NB4 (cell line): ENCODE measurements around the gene OLFML3.

Experiments used
- DNase-seq: peaks from one replicate; pipeline ENCODE4 v3.0.0; 2010; ENCODE audit warnings: low read depth
- H3K4me3 ChIP-seq: one replicate; pipeline ENCODE4 v1.5.1; 2011; ENCODE audit warnings: mild to moderate bottlenecking, low read depth, low read length, moderate library complexity
- CTCF ChIP-seq: IDR thresholded peaks from one replicate; pipeline ENCODE4 v1.5.1; 2012; ENCODE audit warnings: low read depth, low read length
- MAX ChIP-seq: IDR thresholded peaks from 2 replicates; pipeline ENCODE4 v1.6.1; 2011; ENCODE audit warnings: low read depth, low read length
- MYC ChIP-seq: IDR thresholded peaks from 2 replicates; pipeline ENCODE4 v1.6.1; 2011; ENCODE audit warnings: low read depth, low read length
- POLR2A ChIP-seq: IDR thresholded peaks from 2 replicates; pipeline ENCODE4 v1.6.1; 2011; ENCODE audit warnings: mild to moderate bottlenecking; ENCODE audit not compliant: insufficient read length; ENCODE audit errors: extremely low read depth

The OLFML3 gene

DNA sequence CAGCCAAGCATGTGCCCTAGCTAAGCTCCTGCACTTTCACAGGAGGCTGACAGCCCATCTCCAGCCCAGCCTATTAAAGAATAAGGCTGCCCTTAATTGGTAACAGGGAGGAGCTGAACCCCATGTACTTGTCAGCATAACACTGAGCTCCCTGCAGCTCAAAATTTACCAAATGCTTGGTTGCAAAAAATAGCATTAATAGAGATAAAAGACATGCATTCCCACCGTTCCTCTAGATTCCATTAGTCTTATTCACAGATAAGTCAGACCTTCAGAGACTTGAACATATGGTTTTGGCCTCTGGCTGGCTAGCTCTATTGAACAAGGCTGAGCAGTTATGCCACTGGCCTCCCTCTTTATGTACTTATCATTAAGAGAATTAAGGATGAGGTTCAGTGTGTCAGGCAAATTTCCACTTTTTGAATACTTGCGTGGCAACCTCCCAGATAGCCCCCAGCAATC is 29.2 kb downstream of the OLFML3 start:
- DNase-seq: no peak
- no peak for TF ChIP-seq MYC
- TF ChIP-seq POLR2A: no peak
- no peak for TF ChIP-seq CTCF
- no peak for TF ChIP-seq MAX

DNA sequence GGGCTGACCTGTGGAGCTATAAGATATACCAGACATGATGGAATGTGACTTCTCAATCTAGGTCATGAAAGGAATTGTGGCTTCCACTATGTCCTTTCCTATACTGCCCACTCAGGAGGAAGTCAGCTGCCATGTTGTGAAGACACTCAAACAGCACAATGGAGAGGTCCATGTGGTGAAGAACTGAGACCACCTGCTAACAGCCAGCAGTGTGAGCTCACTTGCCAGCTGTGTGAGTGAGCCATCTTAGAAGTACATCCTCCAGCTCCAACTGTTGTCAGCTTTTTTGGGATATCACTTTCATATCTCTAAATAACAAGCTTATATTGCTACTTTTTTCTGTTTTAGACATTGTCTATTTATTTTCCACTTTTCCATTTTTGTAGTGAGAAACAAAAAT is 29.7 kb downstream of the OLFML3 start:
- DNase-seq: no peak
- TF ChIP-seq POLR2A: no peak
- TF ChIP-seq MAX: no peak
- TF ChIP-seq MYC: no peak
- no peak for TF ChIP-seq CTCF
- H3K4me3 ChIP-seq: no peak overlapping the region

More for the DNA sequence above, 29.2 kb downstream of the OLFML3 start:
- no peak overlapping the region for H3K4me3 ChIP-seq

- peak; percentile 37 for DNase-seq
- no peak overlapping the region for H3K4me3 ChIP-seq
These were observed 30.1 kb downstream of the OLFML3 start for GRCh38 chr1:114009393-114009792.

DNA sequence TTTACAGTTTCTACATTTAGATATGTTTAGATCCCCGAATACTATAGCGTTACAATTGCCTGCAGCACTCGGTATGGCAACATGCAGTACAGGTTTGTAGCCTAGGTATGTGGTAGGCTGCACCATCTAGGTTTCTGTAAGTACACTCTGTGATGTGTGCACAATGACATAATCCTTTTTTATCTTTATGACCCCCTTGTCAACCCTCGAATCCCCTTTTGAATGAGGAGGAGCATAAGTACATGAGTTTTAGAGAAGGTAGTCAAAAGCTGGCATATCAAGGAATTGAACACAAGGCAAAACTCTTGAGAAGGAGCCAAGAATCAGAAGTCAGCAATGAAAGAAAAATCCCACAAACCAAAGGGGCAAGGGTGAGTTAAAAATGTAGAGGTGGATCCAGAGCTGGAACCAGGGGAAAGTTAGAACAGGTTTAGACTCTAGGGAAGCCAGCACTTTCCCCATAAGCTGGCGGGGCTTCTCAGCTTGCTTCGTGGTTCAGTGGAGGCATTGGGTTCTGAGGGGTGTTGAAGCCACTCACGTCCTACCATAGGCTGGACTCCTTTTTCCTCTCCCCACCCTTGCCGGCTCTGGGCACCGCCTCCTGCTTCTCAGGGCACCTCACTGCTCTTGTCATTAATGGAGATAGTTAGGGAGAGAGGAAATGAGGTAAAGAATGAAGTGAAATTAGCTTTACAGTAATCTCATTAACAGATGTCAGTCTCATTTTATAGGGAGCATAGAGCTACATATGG is 31.3 kb downstream of the OLFML3 start:
- DNase-seq: no peak
- no peak for TF ChIP-seq POLR2A
- no peak for TF ChIP-seq CTCF
- TF ChIP-seq MYC: no peak
- no peak for TF ChIP-seq MAX
- H3K4me3 ChIP-seq: no peak overlapping the region

More at GRCh38 chr1:114009393-114009792, 30.1 kb downstream of the OLFML3 start:
- TF ChIP-seq CTCF: no peak
- no peak for TF ChIP-seq MYC
- TF ChIP-seq MAX: no peak
- no peak for TF ChIP-seq POLR2A

- no peak for DNase-seq
- TF ChIP-seq CTCF: no peak
- no peak for TF ChIP-seq POLR2A
- no peak for TF ChIP-seq MYC
- no peak for TF ChIP-seq MAX
- no peak overlapping the region for H3K4me3 ChIP-seq
These were observed 32.5 kb downstream of the OLFML3 start for GRCh38 chr1:114011796-114012195.
